HepG2 (cell line): ENCODE data around the gene ZIM2. TPM values are rescaled to one million over a fixed set of nuclear protein-coding genes. Genes with fewer than 3 reads are reported as not detected.

Experiments used
- AFF4 ChIP-seq: sonication (generic); formaldehyde crosslinking; IDR thresholded peaks from 2 replicates; pipeline ENCODE4 v1.4.0; 2020; ENCODE audit warnings: missing genetic modification reagents
- AHDC1 ChIP-seq: sonication (generic); formaldehyde crosslinking; IDR thresholded peaks from 2 replicates; pipeline ENCODE4 v1.5.1; 2020; ENCODE audit warnings: mild to moderate bottlenecking, missing genetic modification reagents, borderline replicate concordance
- ARNTL ChIP-seq: sonication (generic); formaldehyde crosslinking; IDR thresholded peaks from 2 replicates; pipeline ENCODE4 v1.4.0; 2020; ENCODE audit warnings: mild to moderate bottlenecking, missing genetic modification reagents
- CSRNP2 ChIP-seq: sonication (generic); formaldehyde crosslinking; conservative IDR thresholded peaks from 2 replicates; pipeline ENCODE4 v1.8.0; 2022; ENCODE audit warnings: low read depth, missing genetic modification reagents
- FOXM1 ChIP-seq: sonication (generic); formaldehyde crosslinking; IDR thresholded peaks from 2 replicates; pipeline ENCODE4 v1.5.0; 2020; ENCODE audit warnings: missing genetic modification reagents
- PHF8 ChIP-seq: sonication (generic); formaldehyde crosslinking; IDR thresholded peaks from 2 replicates; pipeline ENCODE4 v1.5.0; 2020; ENCODE audit warnings: missing genetic modification reagents
- SMAD1 ChIP-seq: sonication (generic); formaldehyde crosslinking; IDR thresholded peaks from 2 replicates; pipeline ENCODE4 v1.4.0; 2020; ENCODE audit warnings: missing genetic modification reagents, low read depth, mild to moderate bottlenecking, borderline replicate concordance
- SMARCC2 ChIP-seq: fragments of 450-650 bp; IDR thresholded peaks from 2 replicates; pipeline ENCODE4 v1.6.1; 2017; ENCODE audit warnings: antibody characterized with exemption, mild to moderate bottlenecking
- SRSF4 ChIP-seq: fragments of 200-400 bp; formaldehyde crosslinking; IDR thresholded peaks from one replicate; pipeline ENCODE4 v1.6.1; 2018; ENCODE audit warnings: mild to moderate bottlenecking, low read depth, low read length, moderate library complexity; ENCODE audit not compliant: poor library complexity, severe bottlenecking
- TFE3 ChIP-seq: IDR thresholded peaks from 2 replicates; pipeline ENCODE4 v1.6.1; 2016
- ZNF101 ChIP-seq: sonication (generic); formaldehyde crosslinking; IDR thresholded peaks from 2 replicates; pipeline ENCODE4 v1.4.0; 2020; ENCODE audit warnings: mild to moderate bottlenecking, low read depth, missing genetic modification reagents, borderline replicate concordance
- ZNF512B ChIP-seq: sonication (generic); formaldehyde crosslinking; IDR thresholded peaks from 2 replicates; pipeline ENCODE4 v1.5.1; 2020; ENCODE audit warnings: missing genetic modification reagents, mild to moderate bottlenecking, borderline replicate concordance
- polyA plus RNA-seq, 8 experiments: library from polyadenylated mRNA; depleted of rRNA in 3 of 8; stranded (reverse) in 7 of 8; unstranded in 1 of 8; fragments of >200 nt; fragmentation: Illumina TruSeq in 4 of 8; extraction: Trizol in 4 of 8; gene quantifications; 2 replicates each; pipeline versions ENCODE4 v1.2.1 to v1.2.3, GENCODE V29; 2011 to 2016; ENCODE audit warnings: low read depth in 4 of 8, missing spikeins in 1 of 8, mixed read lengths in 1 of 8; ENCODE audit not compliant: insufficient read depth in 1 of 8
- total RNA-seq, 5 experiments: library from RNA; depleted of rRNA; stranded (reverse); fragments of >200 nt; fragmentation: Illumina TruSeq; extraction: Trizol; gene quantifications; 2 replicates each; pipeline ENCODE4 v1.2.3, GENCODE V29; 2016; ENCODE audit warnings: low read depth in 1 of 5

The ZIM2 gene
- total and polyA plus RNA-seq, 2 of the 13 experiments (the other 11 are each of a cell fraction or from before 2014, with no cell fraction given), result 7.2 to 10.3 TPM

GRCh38 chr19:56840451-56841192 lies at the start of gene ZIM2, which contains the start of gene PEG3 (continued):
- TF ChIP-seq AHDC1 (CRISPR knock-in tag) (no peak), SRSF4 (no peak), ZNF512B (no peak), AFF4 (CRISPR knock-in tag) (0 out of 2 replicates have a peak, but pooled peaks have one; percentile 76), SMARCC2 (no peak), ARNTL (CRISPR knock-in tag) (no peak), ZNF101 (CRISPR knock-in tag) (no peak), CSRNP2 (no peak), TFE3 (CRISPR knock-in tag) (no peak), SMAD1 (no peak), PHF8 (CRISPR knock-in tag) (no peak), FOXM1 (CRISPR knock-in tag) (no peak)
